MM.1S (cell line): ENCODE measurements around the gene LRRC75A.
"Not testable (repeated sequence)": the region's sequence is repeated elsewhere in the genome, so short reads cannot be mapped to it uniquely, and the experiment has no call there.

Experiments used
- DNase-seq: peaks from one replicate; pipeline ENCODE4 v3.0.0-alpha.2; 2015
- H2AFZ ChIP-seq: fragments of 300-600 bp; sonication (generic); 2 replicates; pipeline ENCODE4 v1.6.0; 2016; ENCODE audit warnings: antibody characterized with exemption, low read length
- H3F3A ChIP-seq: fragments of 300-600 bp; sonication (generic); 2 replicates; pipeline ENCODE4 v1.6.1; 2016; ENCODE audit warnings: mild to moderate bottlenecking, antibody characterized with exemption, low read length, moderate library complexity, mixed read lengths; ENCODE audit not compliant: insufficient read depth
- H3K27ac ChIP-seq: fragments of 300-600 bp; sonication (generic); 2 replicates; pipeline ENCODE4 v1.5.1; 2016; ENCODE audit warnings: mild to moderate bottlenecking, low read length
- H3K27me3 ChIP-seq: fragments of 300-600 bp; sonication (generic); replicated peaks from 2 replicates; pipeline ENCODE4 v1.6.0; 2016; ENCODE audit warnings: low read length; ENCODE audit not compliant: insufficient read depth
- H3K36me3 ChIP-seq: fragments of 300-600 bp; sonication (generic); replicated peaks from 2 replicates; pipeline ENCODE4 v1.6.1; 2016; ENCODE audit warnings: mild to moderate bottlenecking, low read length, mixed read lengths; ENCODE audit not compliant: insufficient read depth
- H3K4me1 ChIP-seq: fragments of 300-600 bp; sonication (generic); 2 replicates; pipeline ENCODE4 v1.6.1; 2016; ENCODE audit warnings: low read length, mixed read lengths
- H3K4me2 ChIP-seq: fragments of 300-600 bp; sonication (generic); 2 replicates; pipeline ENCODE4 v1.6.0; 2016; ENCODE audit warnings: low read depth, low read length
- H3K4me3 ChIP-seq: fragments of 300-600 bp; sonication (generic); 2 replicates; pipeline ENCODE4 v1.5.1; 2016; ENCODE audit warnings: low read length, mixed read lengths
- H3K79me2 ChIP-seq: fragments of 300-600 bp; sonication (generic); 2 replicates; pipeline ENCODE4 v1.6.1; 2016; ENCODE audit warnings: mixed run types, low read length, mixed read lengths
- H3K9ac ChIP-seq: fragments of 300-600 bp; sonication (generic); 2 replicates; pipeline ENCODE4 v1.6.1; 2016; ENCODE audit warnings: low read length, mixed read lengths
- H3K9me2 ChIP-seq: fragments of 300-600 bp; sonication (generic); replicated peaks from 2 replicates; pipeline ENCODE4 v1.6.1; 2016; ENCODE audit warnings: mild to moderate bottlenecking, low read length, mixed read lengths; ENCODE audit not compliant: insufficient read depth
- H3K9me3 ChIP-seq: fragments of 300-600 bp; sonication (generic); replicated peaks from 2 replicates; pipeline ENCODE4 v1.6.1; 2016; ENCODE audit warnings: mild to moderate bottlenecking, low read length, mixed read lengths; ENCODE audit not compliant: insufficient read depth
- H4K20me1 ChIP-seq: fragments of 300-600 bp; sonication (generic); 2 replicates; pipeline ENCODE4 v1.6.1; 2016; ENCODE audit warnings: mild to moderate bottlenecking, low read length, moderate library complexity, mixed read lengths; ENCODE audit not compliant: insufficient read depth
- EZH2 ChIP-seq: fragments of 300-600 bp; sonication (generic); optimal IDR thresholded peaks from 2 replicates; pipeline ENCODE3; 2017; ENCODE audit warnings: low read depth, mild to moderate bottlenecking, antibody characterized with exemption, low read length, mixed read lengths
- EZH2phosphoT487 ChIP-seq: fragments of 300-600 bp; sonication (generic); IDR thresholded peaks from 2 replicates; pipeline ENCODE4 v1.6.1; 2018; ENCODE audit warnings: antibody characterized with exemption, low read length
- TF ChIP-seq, protein P1 (sequence below): fragments of 300-600 bp; sonication (generic); IDR thresholded peaks from 2 replicates; pipeline ENCODE4 v1.5.1; 2016; ENCODE audit warnings: antibody characterized with exemption, low read length, mixed read lengths

The LRRC75A gene

DNA sequence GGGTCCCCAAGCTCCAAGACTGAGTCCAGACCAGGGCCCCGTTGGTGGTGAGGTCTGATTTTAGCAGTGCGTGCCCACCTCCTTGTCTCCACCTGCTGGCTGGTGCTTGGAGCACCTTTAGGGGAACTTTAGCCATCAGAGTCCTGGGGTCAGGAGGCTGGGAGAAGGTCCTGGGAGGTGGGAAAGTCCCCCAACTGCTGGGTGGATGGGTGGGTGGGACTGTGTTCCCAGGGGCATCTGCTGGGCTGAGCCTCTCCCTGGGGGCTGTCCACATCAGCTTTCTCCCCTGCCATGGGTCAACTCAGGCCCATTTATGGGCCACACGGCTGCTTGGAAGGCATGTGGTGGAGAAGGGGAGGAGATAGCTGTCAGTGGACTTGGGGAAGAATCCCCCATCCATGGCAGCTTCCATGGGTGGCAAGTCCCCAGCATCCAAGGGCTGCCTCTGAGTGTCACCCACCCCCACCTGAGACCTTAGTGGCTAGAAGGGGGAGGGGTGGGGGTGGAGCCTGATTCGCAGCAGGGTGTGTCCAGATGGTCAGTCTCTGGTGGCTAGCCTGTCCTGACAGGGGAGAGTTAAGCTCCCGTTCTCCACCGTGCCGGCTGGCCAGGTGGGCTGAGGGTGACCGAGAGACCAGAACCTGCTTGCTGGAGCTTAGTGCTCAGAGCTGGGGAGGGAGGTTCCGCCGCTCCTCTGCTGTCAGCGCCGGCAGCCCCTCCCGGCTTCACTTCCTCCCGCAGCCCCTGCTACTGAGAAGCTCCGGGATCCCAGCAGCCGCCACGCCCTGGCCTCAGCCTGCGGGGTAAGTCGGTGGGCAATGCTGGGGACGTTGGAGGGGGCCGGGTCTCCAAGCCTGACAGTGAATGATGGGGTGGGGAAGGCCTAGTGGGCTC lies 76.7 kb downstream of the LRRC75A start, which contains the start of gene TRPV2:
Gene TRPV2, plus strand, starts transcription at position 541 of the 894 bp plus-strand sequence. CDS start 2,098 bp downstream, outside the sequence.
- Histone ChIP-seq H3K4me2 (peak within 1 kb of the TSS; percentile 76), H4K20me1 (no peaks in the 10 kb centered on the region), H3K9me2 (no peaks in the 10 kb centered on the region), H3K9ac (peak within 1 kb of the TSS; percentile 64), H3K79me2 (peaks cover 15% of the 10 kb centered on the region), H3K4me3 (peak within 1 kb of the TSS; percentile 68), H3K9me3 (no peaks in the 10 kb centered on the region), H3K4me1 (no peaks in the 10 kb centered on the region), H3K27ac (peak within 1 kb of the TSS; percentile 70), H3K36me3 (no peaks in the 10 kb centered on the region), H2AFZ (peak within 1 kb of the TSS; percentile 68), H3F3A (no peaks in the 10 kb centered on the region), H3K27me3 (no peaks in the 10 kb centered on the region)
- DNase-seq, result peak; percentile 63
- no peak for TF ChIP-seq EZH2
- TF ChIP-seq, protein P1, sequence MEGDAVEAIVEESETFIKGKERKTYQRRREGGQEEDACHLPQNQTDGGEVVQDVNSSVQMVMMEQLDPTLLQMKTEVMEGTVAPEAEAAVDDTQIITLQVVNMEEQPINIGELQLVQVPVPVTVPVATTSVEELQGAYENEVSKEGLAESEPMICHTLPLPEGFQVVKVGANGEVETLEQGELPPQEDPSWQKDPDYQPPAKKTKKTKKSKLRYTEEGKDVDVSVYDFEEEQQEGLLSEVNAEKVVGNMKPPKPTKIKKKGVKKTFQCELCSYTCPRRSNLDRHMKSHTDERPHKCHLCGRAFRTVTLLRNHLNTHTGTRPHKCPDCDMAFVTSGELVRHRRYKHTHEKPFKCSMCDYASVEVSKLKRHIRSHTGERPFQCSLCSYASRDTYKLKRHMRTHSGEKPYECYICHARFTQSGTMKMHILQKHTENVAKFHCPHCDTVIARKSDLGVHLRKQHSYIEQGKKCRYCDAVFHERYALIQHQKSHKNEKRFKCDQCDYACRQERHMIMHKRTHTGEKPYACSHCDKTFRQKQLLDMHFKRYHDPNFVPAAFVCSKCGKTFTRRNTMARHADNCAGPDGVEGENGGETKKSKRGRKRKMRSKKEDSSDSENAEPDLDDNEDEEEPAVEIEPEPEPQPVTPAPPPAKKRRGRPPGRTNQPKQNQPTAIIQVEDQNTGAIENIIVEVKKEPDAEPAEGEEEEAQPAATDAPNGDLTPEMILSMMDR, result peak; percentile 67

DNA sequence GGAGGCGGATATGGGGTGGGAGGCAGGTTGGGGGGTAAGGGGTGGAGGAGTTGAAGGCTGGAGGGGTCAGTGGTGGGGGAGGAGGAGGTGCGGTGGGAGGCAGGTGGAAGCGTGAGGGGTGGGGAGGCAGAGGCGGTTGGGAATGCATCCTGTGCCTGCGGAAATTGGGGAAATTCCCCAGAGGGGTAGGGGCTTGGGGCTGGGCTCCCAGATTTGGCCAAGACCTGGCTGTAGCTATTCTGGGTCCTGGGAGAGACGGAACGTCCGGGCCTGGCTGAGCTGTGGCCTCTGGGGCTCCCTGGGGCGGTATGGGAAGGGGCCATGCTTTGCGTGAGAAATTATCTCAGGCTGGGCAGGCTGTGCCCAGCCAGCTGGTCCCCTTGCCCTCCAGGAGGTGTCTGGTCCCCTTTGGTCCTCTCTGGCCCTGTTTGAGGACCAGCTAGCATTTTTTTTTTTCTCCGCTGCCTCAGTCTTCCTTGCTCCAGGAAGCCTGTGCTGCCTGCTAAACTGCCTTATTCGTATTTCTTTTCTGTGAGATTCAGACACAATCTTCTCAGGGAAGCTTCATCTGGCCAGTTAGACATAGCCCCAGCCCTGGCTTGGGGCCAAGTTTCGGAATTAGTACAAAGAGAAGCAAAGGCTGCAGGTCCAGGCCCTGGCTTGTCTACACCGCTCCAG lies 83.9 kb downstream of the LRRC75A start:
- no peak overlapping the region; the same call in 1 of the 2 replicates for H3K4me3 ChIP-seq
- H3K9me3 ChIP-seq, result no peaks in the 10 kb centered on the region
- H3K9ac ChIP-seq, result no peak overlapping the region
- peak; percentile 85 for DNase-seq
- peaks cover 11% of the 10 kb centered on the region for H3F3A ChIP-seq
- peak overlapping the region; percentile 25; the same call in 1 of the 2 replicates for H2AFZ ChIP-seq
- TF ChIP-seq EZH2phosphoT487 (no peak), EZH2 (no peak)
- TF ChIP-seq, protein P1, result no peak
- no peaks in the 10 kb centered on the region for H3K4me1 ChIP-seq
- peak overlapping the region; percentile 50; the same call in 1 of the 2 replicates for H3K27ac ChIP-seq
- H3K27me3 ChIP-seq, result no peaks in the 10 kb centered on the region
- no peaks in the 10 kb centered on the region for H4K20me1 ChIP-seq
- H3K4me2 ChIP-seq, result peak overlapping the region; percentile 67
- H3K79me2 ChIP-seq, result no peaks in the 10 kb centered on the region
- no peaks in the 10 kb centered on the region for H3K9me2 ChIP-seq
- H3K36me3 ChIP-seq, result no peaks in the 10 kb centered on the region

DNA sequence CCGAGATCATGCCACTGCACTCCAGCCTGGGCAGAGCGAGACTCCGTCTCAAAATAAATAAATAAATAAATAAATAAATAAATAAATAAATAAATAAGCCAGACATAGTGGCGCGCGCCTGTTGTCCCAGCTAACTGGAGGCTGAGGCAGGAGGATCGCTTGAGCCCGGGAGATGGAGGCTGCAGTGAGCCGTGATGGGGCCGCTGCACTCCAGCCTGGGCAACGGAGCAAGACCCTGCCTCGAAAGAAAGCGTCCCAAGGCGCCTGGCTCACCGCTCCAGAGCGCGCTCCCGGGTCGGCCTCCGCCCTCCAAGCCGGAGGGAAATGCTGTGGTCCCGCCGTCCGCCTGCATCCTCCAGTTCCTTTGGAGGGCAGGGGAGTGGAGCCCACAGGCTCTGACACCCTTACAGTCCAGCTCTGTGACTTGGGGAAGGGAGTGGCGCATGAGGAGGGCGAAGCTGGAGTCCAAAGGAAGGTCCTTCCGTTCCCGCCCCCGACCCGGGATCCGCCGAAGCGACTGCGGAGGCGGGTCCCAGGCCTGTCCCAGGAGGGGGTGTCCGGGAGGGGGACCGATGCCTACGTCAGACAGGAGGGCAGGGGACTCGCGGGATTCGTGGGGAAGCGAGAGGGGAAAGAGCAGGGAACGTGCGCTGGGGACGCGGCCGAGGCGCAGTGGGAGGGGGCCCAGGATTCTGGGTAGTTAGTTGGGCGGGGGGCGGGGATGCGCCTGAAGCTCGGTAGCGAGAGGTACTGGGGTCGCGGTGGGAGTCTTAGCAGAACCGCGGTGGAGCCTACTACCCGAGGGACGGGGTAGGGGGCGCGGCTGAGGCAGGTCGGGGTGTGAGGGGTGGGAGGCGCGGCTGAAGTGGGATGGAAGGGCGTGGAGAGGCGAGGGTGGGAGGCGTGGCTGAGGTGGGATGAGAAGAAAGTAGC lies 85.0 kb downstream of the LRRC75A start:
- Histone ChIP-seq H3F3A (peaks cover 11% of the 10 kb centered on the region), H4K20me1 (no peaks in the 10 kb centered on the region), H3K9me2 (no peaks in the 10 kb centered on the region), H3K27ac (no peak overlapping the region), H3K36me3 (no peaks in the 10 kb centered on the region), H3K9ac (no peak overlapping the region), H3K4me2 (peak overlapping the region; percentile 47; the same call in 1 of the 2 replicates), H3K4me1 (no peaks in the 10 kb centered on the region), H2AFZ (0 out of 2 replicates have a peak overlapping the region, but pooled peaks have one; percentile 42), H3K27me3 (no peaks in the 10 kb centered on the region), H3K4me3 (peak overlapping the region; percentile 31; the same call in 1 of the 2 replicates), H3K79me2 (no peaks in the 10 kb centered on the region), H3K9me3 (no peaks in the 10 kb centered on the region)
- TF ChIP-seq, protein P1, result no peak
- TF ChIP-seq EZH2, result no peak
- TF ChIP-seq EZH2phosphoT487, result no peak
- DNase-seq, result no peak

DNA sequence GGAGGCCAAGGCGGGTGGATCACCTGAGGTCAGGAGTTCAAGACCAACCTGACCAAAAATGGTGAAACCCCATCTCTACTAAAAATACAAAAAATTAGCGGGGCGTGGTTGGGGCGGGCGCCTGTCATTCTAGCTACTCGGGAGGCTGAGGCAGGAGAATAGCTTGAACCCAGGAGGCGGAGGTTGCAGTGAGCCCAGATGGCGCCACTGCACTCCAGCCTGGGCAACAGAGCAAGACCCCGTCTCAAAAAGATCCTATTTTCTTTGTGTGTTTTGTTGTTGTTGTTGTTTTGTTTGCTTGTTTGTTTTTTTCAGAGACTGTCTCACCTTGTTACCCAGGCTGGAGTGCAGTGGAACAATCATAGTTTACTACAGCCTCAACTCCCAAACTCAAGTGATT lies 88.1 kb downstream of the LRRC75A start:
- not testable (repeated sequence) for H3K27me3 ChIP-seq, H3K9me2 ChIP-seq, DNase-seq, H4K20me1 ChIP-seq, H3K4me1 ChIP-seq, H3F3A ChIP-seq, H2AFZ ChIP-seq, H3K36me3 ChIP-seq, H3K79me2 ChIP-seq, H3K4me3 ChIP-seq, H3K9ac ChIP-seq, H3K9me3 ChIP-seq, H3K27ac ChIP-seq, H3K4me2 ChIP-seq
